PC-9 (cell line): ENCODE measurements around the gene MBNL3. TPM values are rescaled to one million over a fixed set of nuclear protein-coding genes. Genes with fewer than 3 reads are reported as not detected.

Source experiments
- BruUV-seq: library from RNA; stranded (reverse); fragments of 400-500 nt; replicated peaks from 2 replicates; lab custom pipeline; 2021; lab: Mats Ljungman, UMichigan
- CTCF ChIA-PET: fragments of 300-600 bp; sonication (Branson Sonifier 250); formaldehyde crosslinking; loops from one replicate; lab custom pipeline; 2022; ENCODE audit warnings: antibody characterized with exemption; lab: Charles Lee
- POLR2A ChIA-PET: fragments of 300-600 bp; sonication (Branson Sonifier 250); formaldehyde crosslinking; loops from one replicate; lab custom pipeline; 2022; ENCODE audit warnings: antibody characterized with exemption; ENCODE audit not compliant: unreplicated experiment; lab: Charles Lee
- DNase-seq, 2 experiments: peaks; one replicate each; pipeline versions ENCODE4 v3.0.0 to v3.0.0-alpha.2; 2015 to 2022; ENCODE audit warnings: mixed read lengths in 1 of 2
- H2AFZ ChIP-seq: fragments of 200-600 bp; sonication (generic); 2 replicates; pipeline ENCODE4 v1.8.1; 2017; ENCODE audit warnings: antibody characterized with exemption
- H3F3A ChIP-seq: fragments of 200-600 bp; sonication (generic); 2 replicates; pipeline ENCODE4 v1.8.1; 2017; ENCODE audit warnings: antibody characterized with exemption, mild to moderate bottlenecking, low read depth; ENCODE audit not compliant: insufficient read depth
- H3K27ac ChIP-seq: fragments of 200-600 bp; sonication (generic); 2 replicates; pipeline ENCODE4 v1.6.1; 2016; ENCODE audit warnings: mixed run types
- H3K27me3 ChIP-seq: fragments of 200-600 bp; sonication (generic); 2 replicates; pipeline ENCODE4 v1.6.1; 2016; ENCODE audit warnings: low read depth, mixed run types; ENCODE audit not compliant: insufficient read depth
- H3K36me3 ChIP-seq: fragments of 200-600 bp; sonication (generic); 2 replicates; pipeline ENCODE4 v1.6.1; 2016; ENCODE audit warnings: low read depth, mixed run types
- H3K4me1 ChIP-seq: fragments of 200-600 bp; sonication (generic); replicated peaks from 2 replicates; pipeline ENCODE4 v1.6.1; 2016; ENCODE audit warnings: mixed run types; ENCODE audit not compliant: insufficient read depth
- H3K4me2 ChIP-seq: fragments of 200-600 bp; sonication (generic); 2 replicates; pipeline ENCODE4 v1.6.1; 2017; ENCODE audit warnings: mixed run types
- H3K4me3 ChIP-seq: fragments of 200-600 bp; sonication (generic); 2 replicates; pipeline ENCODE4 v1.6.1; 2016; ENCODE audit warnings: mixed run types
- H3K79me2 ChIP-seq: fragments of 200-600 bp; sonication (generic); 2 replicates; pipeline ENCODE4 v1.6.1; 2017; ENCODE audit warnings: low read depth, mixed run types
- H3K9me2 ChIP-seq: fragments of 200-600 bp; sonication (generic); 2 replicates; pipeline ENCODE4 v1.8.1; 2017; ENCODE audit warnings: mild to moderate bottlenecking; ENCODE audit not compliant: insufficient read depth
- H3K9me3 ChIP-seq: fragments of 200-600 bp; sonication (generic); 2 replicates; pipeline ENCODE4 v1.8.1; 2016; ENCODE audit warnings: low read depth; ENCODE audit not compliant: insufficient read depth
- H4K20me1 ChIP-seq: fragments of 200-600 bp; sonication (generic); 2 replicates; pipeline ENCODE4 v1.8.1; 2017; ENCODE audit not compliant: insufficient read depth
- CTCF ChIP-seq: fragments of 200-600 bp; sonication (generic); conservative IDR thresholded peaks from 2 replicates; pipeline ENCODE4 v1.6.1; 2017; ENCODE audit warnings: mixed run types, antibody characterized with exemption, mild to moderate bottlenecking, moderate library complexity
- EZH2 ChIP-seq: fragments of 200-600 bp; sonication (generic); IDR thresholded peaks from 2 replicates; pipeline ENCODE4 v1.8.0; 2017; ENCODE audit warnings: antibody characterized with exemption, low read depth
- intact Hi-C: fragments of 100-400 bp; cut with micrococcal nuclease; formaldehyde crosslinking; loops from one replicate; pipeline ENCODE4 v1.10.0; 2022; ENCODE audit not compliant: unreplicated experiment
- total RNA-seq: library from RNA; stranded (reverse); gene quantifications from 2 replicates; pipeline ENCODE4 v1.2.3, GENCODE V29; 2021

Gene MBNL3
- total RNA-seq, 1 experiment from 2014 or later, result 36.1 TPM

- Histone ChIP-seq H3K36me3 (no peaks in the 10 kb centered on the region), H3K9me2 (no peaks in the 10 kb centered on the region), H4K20me1 (no peaks in the 10 kb centered on the region), H3K4me1 (peaks cover 27% of the 10 kb centered on the region), H3K4me3 (peak overlapping the region; percentile 93), H3K27ac (peak overlapping the region; percentile 75), H3K4me2 (peak overlapping the region; percentile 90), H2AFZ (peak overlapping the region; percentile 96), H3K79me2 (no peaks in the 10 kb centered on the region), H3K27me3 (no peaks in the 10 kb centered on the region), H3K9me3 (no peaks in the 10 kb centered on the region), H3F3A (peaks cover 15% of the 10 kb centered on the region; the same call in 1 of the 2 replicates)
- CTCF ChIA-PET, result interaction anchor here (0.6 kb wide), 1 partner anchor 99 kb away, joined by 4 read pairs; no protein-coding TSS in a partner anchor
- BruUV-seq, result no TSS peak
- POLR2A ChIA-PET, result interaction anchor here (0.8 kb wide), 1 partner anchor 22 kb away, joined by 7 read pairs; no protein-coding TSS in a partner anchor
- intact Hi-C loops, result loop anchor here (1.0 to 10.0 kb wide), 4 partner anchors 8 to 653 kb away; partner anchors contain the start of gene RAP2C
- TF ChIP-seq CTCF (no peak), EZH2 (no peak)
- DNase-seq, result peak in 1 of 2 experiments; percentile 36
These were observed 595 bp downstream of the MBNL3 start for GRCh38 chrX:132488180-132488705.

- H3K4me2 ChIP-seq, result no peak overlapping the region
- TF ChIP-seq EZH2, result no peak
- no peak for TF ChIP-seq CTCF
- no peaks in the 10 kb centered on the region for H3K27me3 ChIP-seq
- no peak for DNase-seq
- POLR2A ChIA-PET, result interaction anchor here (0.6 kb wide), 1 partner anchor 189 kb away, joined by 4 read pairs; no protein-coding TSS in a partner anchor
- no peak overlapping the region for H3K27ac ChIP-seq
- H3K36me3 ChIP-seq, result no peaks in the 10 kb centered on the region
- no TSS peak for BruUV-seq
- no peak overlapping the region for H2AFZ ChIP-seq
- H3K9me3 ChIP-seq, result no peaks in the 10 kb centered on the region
- no peaks in the 10 kb centered on the region for H3K79me2 ChIP-seq
- intact Hi-C loops, result loop anchor here (5.0 to 10.0 kb wide), 3 partner anchors 194 to 652 kb away; partner anchors contain the start of gene RAP2C
- H3K4me1 ChIP-seq, result peaks cover 23% of the 10 kb centered on the region
- H3F3A ChIP-seq, result peaks cover 13% of the 10 kb centered on the region; the same call in 1 of the 2 replicates
- CTCF ChIA-PET, result no interaction called here
- H3K4me3 ChIP-seq, result no peak overlapping the region
- H4K20me1 ChIP-seq, result no peaks in the 10 kb centered on the region
- H3K9me2 ChIP-seq, result no peaks in the 10 kb centered on the region
These were observed 2.1 kb downstream of the MBNL3 start for GRCh38 chrX:132486599-132487178.

GRCh38 chrX:132483951-132484350 is 4.9 kb downstream of the MBNL3 start:
- Histone ChIP-seq H3K27me3 (no peaks in the 10 kb centered on the region), H3K9me3 (no peaks in the 10 kb centered on the region), H3F3A (peaks cover 8% of the 10 kb centered on the region; the same call in 1 of the 2 replicates), H3K27ac (no peak overlapping the region), H3K9me2 (no peaks in the 10 kb centered on the region), H3K4me2 (no peak overlapping the region), H4K20me1 (no peaks in the 10 kb centered on the region), H3K36me3 (no peaks in the 10 kb centered on the region), H2AFZ (no peak overlapping the region), H3K4me3 (no peak overlapping the region), H3K79me2 (no peaks in the 10 kb centered on the region), H3K4me1 (peaks cover 17% of the 10 kb centered on the region; the same call in 1 of the 2 replicates)
- intact Hi-C loops, result loop anchor here (10.0 kb wide), 1 partner anchor 649 kb away; no protein-coding TSS in a partner anchor
- POLR2A ChIA-PET, result no interaction called here
- CTCF ChIA-PET, result interaction anchor here (0.6 kb wide), 1 partner anchor 647 kb away, joined by 3 read pairs; no protein-coding TSS in a partner anchor
- no peak for DNase-seq
- BruUV-seq, result no TSS peak
- no peak for TF ChIP-seq CTCF
- TF ChIP-seq EZH2, result no peak
